GM03348 (cell line): ENCODE data around the gene PTPN3.
"Not testable (repeated sequence)": the region's sequence is repeated elsewhere in the genome, so short reads cannot be mapped to it uniquely, and the experiment has no call there.

Experiments
- DNase-seq: peaks from one replicate; pipeline ENCODE4 v3.0.0; 2012; ENCODE audit warnings: low spot score

The PTPN3 gene, protein sequence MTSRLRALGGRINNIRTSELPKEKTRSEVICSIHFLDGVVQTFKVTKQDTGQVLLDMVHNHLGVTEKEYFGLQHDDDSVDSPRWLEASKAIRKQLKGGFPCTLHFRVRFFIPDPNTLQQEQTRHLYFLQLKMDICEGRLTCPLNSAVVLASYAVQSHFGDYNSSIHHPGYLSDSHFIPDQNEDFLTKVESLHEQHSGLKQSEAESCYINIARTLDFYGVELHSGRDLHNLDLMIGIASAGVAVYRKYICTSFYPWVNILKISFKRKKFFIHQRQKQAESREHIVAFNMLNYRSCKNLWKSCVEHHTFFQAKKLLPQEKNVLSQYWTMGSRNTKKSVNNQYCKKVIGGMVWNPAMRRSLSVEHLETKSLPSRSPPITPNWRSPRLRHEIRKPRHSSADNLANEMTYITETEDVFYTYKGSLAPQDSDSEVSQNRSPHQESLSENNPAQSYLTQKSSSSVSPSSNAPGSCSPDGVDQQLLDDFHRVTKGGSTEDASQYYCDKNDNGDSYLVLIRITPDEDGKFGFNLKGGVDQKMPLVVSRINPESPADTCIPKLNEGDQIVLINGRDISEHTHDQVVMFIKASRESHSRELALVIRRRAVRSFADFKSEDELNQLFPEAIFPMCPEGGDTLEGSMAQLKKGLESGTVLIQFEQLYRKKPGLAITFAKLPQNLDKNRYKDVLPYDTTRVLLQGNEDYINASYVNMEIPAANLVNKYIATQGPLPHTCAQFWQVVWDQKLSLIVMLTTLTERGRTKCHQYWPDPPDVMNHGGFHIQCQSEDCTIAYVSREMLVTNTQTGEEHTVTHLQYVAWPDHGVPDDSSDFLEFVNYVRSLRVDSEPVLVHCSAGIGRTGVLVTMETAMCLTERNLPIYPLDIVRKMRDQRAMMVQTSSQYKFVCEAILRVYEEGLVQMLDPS

DNA sequence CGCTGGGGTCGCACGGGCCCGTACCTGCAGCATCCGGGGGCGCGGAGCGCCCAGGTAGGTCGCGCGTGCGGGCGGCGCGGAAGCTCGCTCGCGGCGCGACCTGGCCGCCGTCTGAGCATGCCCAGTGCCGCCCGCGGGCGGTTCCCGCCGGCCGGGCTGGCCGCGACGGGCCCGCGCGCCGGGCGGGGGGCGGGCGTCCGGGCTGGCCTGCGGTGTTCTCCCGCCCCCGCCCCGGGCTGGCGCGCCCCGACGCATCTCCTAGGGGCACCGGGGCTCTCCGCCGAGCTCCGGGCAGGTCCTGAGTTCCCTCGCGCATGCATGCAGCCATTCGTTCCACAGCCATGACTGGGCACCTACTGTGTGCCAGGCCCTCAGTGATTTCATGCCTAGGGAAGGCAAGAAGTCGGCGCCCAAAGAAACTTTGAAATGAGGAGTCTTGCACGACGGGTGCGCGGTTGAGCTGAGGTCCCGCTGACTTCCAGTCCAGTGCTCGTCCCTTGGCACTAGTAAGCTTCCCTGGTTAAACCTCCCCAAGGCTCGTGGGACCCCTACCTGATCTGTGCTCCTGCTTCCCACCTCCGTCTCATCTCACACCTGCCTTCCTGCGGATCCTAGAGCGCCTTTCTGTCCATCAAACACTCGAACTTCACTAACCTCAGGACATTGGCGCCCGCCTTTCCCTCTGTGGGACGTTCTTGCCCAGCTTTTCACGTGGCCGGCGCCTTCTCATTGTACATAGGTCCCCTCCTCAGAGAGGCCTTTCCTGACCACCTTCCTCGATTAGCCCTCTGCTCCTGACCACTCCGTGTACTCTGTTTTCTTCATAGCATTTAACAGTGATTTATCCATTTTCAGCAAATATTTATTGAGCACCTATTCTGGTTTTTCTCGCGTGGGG, at the start of gene PTPN3:
Gene PTPN3, minus strand, starts transcription at position 113 of the 898 bp plus-strand sequence. CDS start 34,873 bp downstream, outside the sequence.
- peak; percentile 34 for DNase-seq

DNA sequence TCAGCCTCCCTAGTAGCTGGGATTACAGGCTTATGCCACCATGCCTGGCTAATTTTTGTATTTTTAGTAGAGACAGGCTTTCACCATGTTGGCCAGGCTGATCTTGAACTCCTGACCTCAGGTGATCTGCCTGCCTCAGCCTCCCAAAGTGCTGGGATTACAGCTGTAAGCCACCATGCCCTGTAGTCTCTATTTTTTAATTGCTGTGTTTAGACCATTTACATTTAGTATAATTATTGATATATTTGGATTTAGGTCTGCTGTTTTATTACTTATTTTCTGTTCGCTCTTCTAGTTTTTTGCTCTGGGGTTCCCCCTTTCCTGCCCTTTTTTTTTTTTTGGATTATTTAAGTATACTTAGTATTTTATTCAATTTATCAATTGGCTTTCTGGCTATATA, 46.8 kb upstream of the PTPN3 start:
- not testable (repeated sequence) for DNase-seq

DNA sequence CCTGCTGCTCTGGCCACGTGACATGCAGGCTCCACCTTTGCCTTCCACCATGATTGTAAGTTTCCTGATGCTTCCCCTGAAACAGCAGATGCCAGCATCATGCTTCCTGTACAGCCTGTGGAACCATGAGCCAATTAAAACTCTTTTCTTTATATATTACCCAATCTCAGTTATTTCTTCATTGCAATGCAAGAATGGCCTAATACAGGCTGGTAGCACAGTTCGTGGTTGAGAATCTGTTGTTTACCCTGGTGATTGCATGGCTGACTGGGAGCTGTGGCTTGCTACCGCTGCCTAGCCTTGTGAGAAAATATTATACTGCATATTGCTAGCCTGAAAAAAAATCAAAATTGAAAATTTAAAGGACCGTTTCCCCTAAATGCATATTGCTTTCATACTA, 44.8 kb upstream of the PTPN3 start:
- no peak for DNase-seq

DNA sequence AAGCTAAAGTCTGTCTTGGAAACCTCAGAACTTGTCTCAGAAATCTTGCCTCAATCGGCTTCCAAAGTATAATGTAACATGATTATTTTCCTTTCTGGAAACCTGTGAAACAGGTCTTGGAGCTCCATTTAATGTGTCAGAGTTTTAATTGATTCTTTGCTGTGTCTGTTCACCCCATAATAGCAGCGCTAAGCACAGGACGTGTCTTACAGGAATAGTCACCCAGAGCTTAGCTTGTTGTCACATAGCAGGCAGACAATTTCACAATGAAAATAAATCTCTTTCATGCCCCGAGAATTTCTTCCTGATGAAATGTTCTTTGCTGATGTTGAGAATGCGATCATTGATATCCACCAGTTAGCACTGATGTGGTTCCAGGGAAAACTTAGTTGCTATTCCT, 40.2 kb upstream of the PTPN3 start:
- no peak for DNase-seq

DNA sequence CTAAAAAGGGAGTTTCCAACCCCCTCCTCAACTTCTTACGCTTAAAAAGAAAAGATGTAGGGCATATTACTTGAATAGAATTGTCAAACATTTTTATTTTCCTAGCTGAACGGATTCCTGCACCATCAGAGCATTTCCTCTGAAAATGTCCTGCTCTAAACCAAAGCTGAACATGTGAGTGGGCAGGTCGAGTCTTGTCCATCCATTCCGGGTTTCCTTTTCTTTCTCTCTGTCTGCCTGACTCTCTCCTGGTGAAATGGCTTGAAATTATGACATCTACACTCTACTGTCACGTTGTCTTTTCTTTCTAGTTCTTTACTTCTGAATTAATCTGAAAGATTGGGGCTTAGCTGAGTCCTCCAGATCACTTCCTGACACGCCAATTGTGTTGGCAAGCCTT, 39.2 kb upstream of the PTPN3 start:
- no peak for DNase-seq

DNA sequence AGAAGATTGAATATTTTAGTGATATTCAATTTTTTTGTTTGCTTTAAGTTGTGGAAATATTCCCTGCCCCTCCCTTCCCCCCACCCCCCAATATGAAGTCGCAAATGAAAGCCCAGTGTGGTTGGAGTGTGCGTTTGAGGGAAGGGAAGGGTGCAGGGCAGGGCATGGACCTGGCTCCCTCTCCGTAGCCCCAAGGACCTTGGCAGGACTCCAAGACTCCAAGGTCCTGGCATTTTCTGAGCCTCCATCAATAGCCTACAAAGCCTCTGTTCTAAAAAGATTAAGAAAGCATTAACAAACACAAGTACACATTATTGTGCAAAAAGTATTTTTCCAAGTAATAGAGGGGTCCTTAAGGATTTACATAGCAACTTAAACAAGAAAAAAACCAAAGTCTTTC, 38.8 kb upstream of the PTPN3 start:
- DNase-seq = no peak

DNA sequence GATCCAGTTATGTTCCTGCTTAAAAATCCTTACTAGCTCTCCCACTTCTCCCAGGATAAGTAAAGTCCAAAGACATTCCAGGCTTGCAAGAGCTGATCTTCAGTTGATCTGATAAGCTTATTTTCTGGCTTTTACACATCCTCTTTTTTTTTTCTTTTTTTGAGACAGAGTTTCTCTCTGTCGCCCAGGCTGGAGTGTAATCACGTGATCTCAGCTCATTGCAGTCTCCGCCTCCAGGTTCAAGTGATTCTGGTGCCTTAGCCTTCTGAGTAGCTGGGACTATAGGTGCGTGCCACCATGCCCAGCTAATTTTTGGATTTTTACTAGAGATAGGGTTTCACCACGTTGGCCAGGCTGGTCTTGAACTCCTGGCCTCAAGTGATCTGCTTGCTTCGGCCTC, 37.3 kb upstream of the PTPN3 start:
- no peak for DNase-seq

DNA sequence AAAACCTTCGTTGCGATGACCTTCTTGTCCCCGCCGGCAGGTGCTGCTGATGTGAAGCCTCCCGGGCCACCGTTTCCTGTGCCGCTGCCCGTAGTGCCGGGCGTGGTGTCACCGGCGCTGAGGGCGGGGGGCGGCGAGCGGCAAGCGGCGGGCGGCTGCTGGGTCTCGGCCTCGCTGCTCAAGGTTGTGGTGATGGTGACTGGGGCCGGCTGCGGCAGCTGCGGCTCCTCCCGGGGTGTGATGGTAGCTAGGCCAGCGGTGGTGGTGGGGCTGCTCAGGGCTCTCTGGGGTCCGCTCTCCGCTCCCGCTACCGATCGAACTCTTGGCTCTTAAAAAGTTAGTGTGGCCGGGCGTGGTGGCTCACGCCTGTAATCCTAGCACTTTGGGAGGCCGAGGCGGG, 36.0 kb upstream of the PTPN3 start:
- no peak for DNase-seq

DNA sequence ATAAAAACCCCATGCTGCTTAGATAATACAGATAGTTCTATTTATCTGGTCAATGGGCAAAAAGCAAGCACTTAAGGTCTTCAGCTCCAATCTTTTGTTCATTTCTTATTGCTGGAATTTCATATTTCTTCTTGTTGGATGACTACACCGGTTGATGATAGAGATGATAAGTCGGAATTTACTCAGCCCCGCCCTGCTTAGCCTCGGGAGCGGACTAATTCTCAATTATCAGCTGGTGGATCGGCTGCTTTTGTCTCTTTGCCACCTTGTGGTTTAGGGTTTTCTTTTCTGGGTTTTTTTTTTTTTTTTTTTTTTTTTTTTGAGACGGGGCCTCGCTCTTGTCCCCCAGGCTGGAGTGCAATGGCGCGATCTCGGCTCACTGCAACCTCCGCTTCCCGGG, 34.5 kb upstream of the PTPN3 start:
- DNase-seq = not testable (repeated sequence)

DNA sequence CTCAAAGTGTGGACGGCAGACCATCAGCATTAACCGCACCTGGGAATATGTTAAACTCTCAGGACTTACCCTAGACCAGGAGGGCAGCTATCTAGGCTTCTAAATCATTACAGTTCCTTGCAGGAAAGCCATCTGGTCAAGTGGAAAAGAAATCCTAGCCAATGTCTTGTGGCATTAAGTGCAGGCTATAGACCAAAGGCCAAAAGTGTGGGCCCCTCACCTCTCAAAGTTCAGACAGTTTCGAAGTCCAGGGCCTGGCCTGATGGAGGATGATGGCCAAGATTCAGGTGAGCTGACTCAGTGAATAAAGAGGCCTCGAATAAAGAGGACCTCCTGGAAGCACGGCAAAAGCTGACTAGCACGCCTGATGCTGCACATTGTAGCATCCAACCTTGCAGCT, 24.0 kb upstream of the PTPN3 start:
- DNase-seq = no peak

DNA sequence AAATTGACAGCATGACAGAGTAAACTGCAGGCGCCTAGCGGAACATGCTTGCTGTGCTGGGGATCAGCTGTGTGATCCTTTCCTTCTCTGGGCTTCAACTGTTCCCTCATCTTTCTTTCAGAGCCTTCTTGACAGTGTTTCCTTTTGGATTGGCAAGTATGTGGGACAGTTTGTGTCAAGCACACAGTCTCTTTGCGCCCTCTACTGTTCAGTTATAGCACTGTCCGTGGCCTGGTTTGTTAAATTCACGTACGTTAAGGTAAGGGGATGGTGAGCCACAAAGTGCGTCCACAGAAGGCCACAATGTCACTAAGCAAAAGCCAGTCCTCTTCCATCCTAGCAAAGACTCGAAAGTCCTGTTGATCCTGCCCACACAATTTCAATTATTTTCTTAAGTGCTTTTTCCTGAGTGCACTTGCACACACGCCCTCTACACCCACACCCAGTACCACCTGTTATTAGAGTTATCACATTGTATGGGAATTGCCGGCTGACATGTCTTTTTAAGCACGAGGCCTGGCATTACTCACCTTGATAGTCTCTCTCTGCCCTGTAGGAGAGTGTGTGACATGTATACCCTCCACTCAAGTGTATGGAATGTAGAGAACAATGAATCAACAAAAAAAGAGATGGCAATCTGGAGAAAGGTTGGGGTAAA, 22.5 kb upstream of the PTPN3 start:
- peak; percentile 84 for DNase-seq

DNA sequence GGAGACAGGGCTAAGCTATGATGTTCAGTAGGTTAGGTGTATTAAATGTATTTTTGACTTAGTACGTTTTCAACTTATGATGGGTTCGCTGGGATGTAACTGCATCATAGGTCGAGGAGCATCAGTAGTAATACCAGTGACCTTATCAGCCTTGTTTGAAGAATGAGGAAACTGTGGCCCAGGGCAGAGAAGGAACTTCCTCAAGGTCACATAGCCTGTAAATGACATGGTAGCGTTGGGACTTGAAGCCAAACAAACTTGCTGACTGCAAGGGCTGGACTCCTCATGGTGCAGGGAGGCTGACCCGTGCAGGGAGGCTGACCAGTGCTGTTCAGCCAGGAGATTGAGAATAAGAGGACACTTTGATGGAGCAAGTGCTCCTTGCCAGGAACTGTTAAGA, 21.3 kb upstream of the PTPN3 start:
- DNase-seq = no peak

DNA sequence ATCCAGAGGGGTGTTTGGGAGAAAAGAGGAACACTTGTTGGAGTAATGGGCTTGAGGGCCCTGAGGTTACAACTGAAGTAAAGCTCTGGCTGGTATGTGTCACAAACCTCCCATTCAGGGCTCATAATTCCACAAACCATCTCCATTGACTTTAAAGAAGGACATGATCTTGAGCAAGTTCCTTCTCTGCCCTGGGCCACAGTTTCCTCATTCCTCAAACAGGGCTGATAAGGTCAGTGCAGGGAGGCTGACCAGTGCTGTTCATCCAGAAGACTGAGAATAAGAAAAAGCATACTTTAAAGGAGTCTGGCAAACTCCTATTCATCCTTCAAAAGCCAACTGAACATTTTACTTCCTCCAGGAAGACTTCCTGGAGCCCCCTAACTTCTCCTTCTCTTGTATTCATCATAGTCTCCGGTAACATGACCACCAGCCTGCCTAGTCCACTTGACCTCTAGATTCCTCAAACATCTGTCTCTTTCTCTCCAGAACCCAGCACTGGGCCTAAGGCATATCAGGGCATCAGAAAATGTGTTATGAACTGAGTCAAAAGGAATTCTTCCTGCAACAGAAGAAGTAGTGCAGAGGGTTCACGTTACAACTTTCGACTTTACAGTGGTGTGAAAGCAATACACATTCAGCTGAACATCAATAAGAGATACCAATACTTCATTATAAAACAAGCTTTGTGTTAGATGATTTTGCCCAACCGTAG, 20.7 kb upstream of the PTPN3 start:
- no peak for DNase-seq

DNA sequence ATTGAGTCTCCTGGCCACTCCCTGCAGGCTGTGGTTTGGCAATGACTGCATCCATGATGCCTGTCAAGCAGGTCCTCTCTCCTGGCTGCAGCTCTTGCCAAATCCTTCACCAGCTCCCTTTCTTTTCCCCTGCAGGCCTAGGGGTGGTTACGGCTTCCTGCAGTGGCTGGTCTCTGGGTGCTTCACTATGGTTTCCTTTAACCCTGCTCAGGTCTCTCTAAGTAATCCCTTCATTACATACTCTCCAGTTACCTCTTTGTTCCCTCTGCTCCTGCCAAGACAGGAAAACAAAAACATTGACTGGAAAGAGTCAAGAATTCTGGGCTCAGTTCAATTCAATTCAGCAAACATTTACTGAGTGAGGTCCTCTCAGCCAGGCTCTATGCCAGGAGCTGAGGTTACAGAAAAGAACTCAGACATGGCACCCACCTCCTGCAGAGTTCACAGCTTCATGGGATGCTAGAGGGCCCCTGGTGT, 19.8 kb upstream of the PTPN3 start:
- no peak for DNase-seq

DNA sequence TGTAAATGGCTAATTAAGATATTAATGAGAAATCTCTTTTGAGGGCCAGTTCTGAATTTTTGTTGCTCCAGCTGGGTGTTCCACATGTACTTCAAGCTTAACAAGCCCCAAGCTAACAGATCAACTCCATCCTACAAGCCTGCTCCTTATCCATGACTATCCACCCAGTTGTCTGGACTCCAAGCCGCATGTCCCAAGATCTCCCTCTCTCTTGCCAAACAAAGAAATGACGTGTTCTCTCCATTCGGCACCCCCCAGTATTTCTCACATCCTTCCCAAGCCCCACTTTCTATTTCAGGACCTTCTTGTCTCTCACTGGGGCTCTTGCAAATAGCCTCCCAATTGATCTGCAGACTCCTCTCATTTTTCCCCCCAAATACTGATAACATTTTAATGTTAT, 15.8 kb upstream of the PTPN3 start:
- no peak for DNase-seq

DNA sequence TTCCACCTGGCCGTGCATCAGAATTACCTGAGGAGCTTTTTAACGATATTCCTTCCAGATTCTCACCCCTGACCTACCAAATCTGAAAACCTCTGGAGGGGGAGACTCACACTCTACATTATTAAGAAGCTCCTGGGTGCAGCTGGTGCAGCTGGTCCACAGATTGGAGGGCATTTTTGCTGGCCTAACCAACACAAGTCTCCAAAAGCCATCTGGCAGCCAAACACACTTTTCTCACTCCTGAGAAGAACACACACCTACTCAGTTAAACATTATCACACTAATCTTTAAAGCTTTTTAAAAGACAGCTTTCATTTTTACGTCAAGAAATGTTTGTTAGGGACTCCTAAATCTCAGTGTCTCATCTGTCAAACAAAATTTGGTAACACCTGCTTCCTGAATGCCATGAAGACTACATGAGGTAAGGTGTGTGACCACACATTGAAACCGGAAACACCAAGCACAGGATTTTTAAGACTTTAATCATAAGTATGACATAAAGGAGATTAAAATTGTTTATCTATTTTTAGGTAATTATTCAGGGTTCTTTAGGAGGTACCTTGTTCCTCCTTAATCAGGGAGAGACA, 14.2 kb upstream of the PTPN3 start:
- no peak for DNase-seq

DNA sequence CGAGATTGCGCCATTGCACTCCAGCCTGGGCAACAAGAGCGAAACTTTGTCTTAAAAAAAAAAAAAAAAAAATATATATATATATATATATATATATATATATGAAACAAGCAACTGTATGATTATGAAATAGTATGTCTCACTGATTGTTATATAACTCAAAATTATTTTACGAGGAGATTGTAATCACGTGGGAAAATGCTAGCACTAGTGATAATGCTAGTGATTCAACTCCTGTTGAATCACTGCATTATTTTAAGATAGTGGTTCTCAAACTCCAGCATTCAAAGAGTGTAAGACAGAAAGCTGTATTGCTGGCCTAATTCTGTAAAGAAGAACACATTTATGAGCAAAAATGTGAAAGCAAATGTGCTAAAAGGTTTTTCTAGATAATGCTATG, 12.4 kb upstream of the PTPN3 start:
- no peak for DNase-seq

DNA sequence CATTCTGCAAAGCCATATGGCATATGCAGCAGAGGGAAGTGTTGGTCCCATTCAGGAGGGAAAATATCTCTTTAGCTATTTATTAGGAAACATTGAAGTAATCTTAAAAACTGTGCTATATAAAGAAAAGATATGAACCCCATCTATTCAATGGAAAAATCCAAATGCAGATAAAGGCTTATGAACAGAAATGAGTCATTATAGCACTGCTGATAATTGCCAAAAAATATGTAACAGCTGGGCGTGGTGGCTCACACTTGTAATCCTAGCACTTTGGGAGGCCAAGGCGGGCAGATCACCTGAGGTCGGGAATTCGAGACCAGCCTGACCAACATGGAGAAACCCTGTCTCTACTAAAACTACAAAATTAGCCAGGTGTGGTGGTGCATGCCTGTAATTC, 11.9 kb upstream of the PTPN3 start:
- not testable (repeated sequence) for DNase-seq

DNA sequence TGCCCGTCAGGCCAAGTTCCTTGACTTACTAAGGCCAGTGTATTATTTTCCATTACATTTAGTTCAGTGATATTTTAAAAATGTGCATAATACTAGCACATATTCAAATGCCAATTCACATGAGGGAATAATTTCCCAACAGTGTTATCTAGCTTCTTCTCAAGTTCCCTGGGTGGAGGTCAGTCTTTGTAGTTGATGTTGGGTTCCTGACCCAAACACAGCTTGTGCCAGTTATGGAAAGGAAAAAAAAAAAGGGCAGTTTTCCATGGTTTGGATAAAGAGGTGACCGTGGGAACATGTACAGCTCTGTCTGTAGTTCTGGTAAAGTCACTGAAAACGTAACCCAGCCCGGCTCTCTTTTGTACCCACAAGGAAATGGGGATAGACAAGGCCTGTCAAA, 11.5 kb upstream of the PTPN3 start:
- no peak for DNase-seq

DNA sequence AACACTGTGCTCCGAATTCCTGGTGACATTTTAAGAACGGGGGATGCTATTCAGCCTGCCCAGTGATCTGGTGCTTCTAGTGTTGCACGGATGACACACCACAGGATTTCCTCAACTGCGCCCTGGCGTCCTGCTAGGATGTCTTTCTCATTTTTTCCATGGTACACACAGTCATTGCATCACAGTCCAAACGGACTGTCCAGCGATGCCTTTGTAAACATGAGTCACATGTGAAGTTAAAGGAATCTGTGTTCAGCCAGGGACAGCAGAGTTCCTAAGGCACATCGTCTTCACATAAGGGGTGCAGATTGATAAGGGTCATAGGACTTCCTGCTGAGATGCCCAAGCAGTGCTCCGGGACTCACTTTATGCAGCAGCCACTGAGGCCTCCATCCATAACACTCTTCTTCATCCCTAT, 9.3 kb upstream of the PTPN3 start:
- DNase-seq = no peak
